GM12801 (cell line): ENCODE data around the gene TSKS.

Experiments used
- CTCF ChIP-seq: IDR thresholded peaks from one replicate; pipeline ENCODE4 v1.5.1; 2011; ENCODE audit warnings: control low read depth; ENCODE audit not compliant: insufficient read length; ENCODE audit errors: extremely low read depth

The TSKS gene

GRCh38 chr19:49800771-49801170 is 37.7 kb upstream of the TSKS start:
- no peak for TF ChIP-seq CTCF

- TF ChIP-seq CTCF = no peak
Measured at GRCh38 chr19:49799798-49800376, 36.8 kb upstream of the TSKS start.

- TF ChIP-seq CTCF = no peak
Measured at GRCh38 chr19:49799271-49799797, 36.2 kb upstream of the TSKS start.

- no peak for TF ChIP-seq CTCF
Measured at GRCh38 chr19:49798574-49798973, 35.5 kb upstream of the TSKS start.

GRCh38 chr19:49795615-49796014 is 32.5 kb upstream of the TSKS start:
- no peak for TF ChIP-seq CTCF

- no peak for TF ChIP-seq CTCF
Measured at GRCh38 chr19:49793561-49793840, 30.4 kb upstream of the TSKS start.

- no peak for TF ChIP-seq CTCF
Measured at GRCh38 chr19:49792829-49793560, 29.9 kb upstream of the TSKS start.
